Transverse colon (tissue), 4 donors: ENCODE data around the gene ST3GAL4.
"Not testable (repeated sequence)": the region's sequence is repeated elsewhere in the genome, so short reads cannot be mapped to it uniquely, and the experiment has no call there.

ENCODE experiments used
- CTCF ChIP-seq, 5 experiments: fragments of 200-600 bp in 3 of 5; fragments of 450-650 bp in 2 of 5; sonication (generic) in 3 of 5; IDR thresholded peaks; 1 replicate in 2 of 5; 2 replicates in 3 of 5; pipeline ENCODE4 v1.5.1; 2016 to 2017; ENCODE audit warnings: antibody characterized with exemption in 5 of 5, inconsistent platforms in 3 of 5, mild to moderate bottlenecking in 2 of 5, moderate library complexity in 1 of 5
- POLR2A ChIP-seq: fragments of 450-650 bp; IDR thresholded peaks from one replicate; pipeline ENCODE4 v1.6.1; 2016; ENCODE audit warnings: antibody characterized with exemption, mild to moderate bottlenecking, moderate library complexity
- POLR2AphosphoS5 ChIP-seq, 3 donors: sonication (generic); formaldehyde crosslinking; IDR thresholded peaks; one replicate each; pipeline ENCODE4 v1.6.1; 2016; ENCODE audit warnings: antibody characterized with exemption in 3 of 3

- TF ChIP-seq POLR2A; CTCF (IDR thresholded peaks at IDR 0.05); POLR2AphosphoS5 (IDR thresholded peaks at IDR 0.05): not testable (repeated sequence)
These were observed 26.5 kb downstream of the ST3GAL4 start for GRCh38 chr11:126381960-126382359.
